ENCODE data around the gene CES2. TPM values are rescaled to one million over a fixed set of nuclear protein-coding genes. Genes with fewer than 3 reads are reported as not detected.

Gene CES2
- polyA plus RNA-seq, 4 donors = 39.8 to 47.0 (median 42.7) TPM

- DNase-seq (ENCODE audit: low read depth in 4 of 4, low spot score in 3 of 4) = no peak
These were observed 17.0 kb upstream of the CES2 start for GRCh38 chr16:66918355-66918754.

DNA sequence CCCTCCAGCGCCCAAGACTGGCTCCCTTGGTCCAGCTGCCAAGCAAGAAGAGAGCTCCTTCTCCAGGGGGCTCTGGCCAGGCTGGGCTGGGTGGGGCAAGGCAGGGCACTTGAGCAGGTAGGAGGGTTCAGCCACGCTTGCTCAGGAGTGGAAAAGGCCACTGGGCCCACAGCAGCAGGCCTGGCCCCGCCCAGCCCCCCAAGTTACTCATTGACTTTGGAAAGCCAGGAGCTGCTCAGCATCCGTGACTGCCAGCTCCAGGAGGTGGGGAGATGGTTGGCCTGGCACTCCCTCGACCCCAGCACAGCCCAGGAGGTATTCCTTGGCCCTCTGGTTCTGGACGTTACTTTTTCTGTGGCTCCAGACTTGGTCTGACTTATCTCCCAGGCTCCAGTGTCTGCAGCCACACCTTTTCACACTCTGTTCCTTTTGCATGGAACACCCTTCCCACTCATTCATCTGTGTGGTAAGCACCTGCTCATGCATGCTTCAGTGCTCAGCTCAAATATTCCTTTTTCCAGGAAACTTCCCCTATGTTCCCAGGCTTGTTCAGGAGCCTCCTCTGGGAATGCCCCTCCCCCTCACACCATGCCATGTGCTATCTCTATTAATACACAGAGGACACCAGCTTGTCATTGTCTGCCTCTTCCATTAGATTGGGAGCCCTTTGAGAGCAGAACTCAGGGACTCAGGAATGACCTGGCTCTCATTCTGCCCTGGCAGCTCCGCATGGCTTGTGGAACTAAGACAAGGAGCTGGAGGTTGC is 16.3 kb upstream of the CES2 start, which contains the start of gene CDH16:
TSS of gene CDH16 (minus strand) at position 83 of the 766 bp plus-strand sequence. CDS start 820 bp downstream, outside the sequence.
- peak in 2 of 4 donors; percentile 70 to 72 for DNase-seq (ENCODE audit: low read depth in 4 of 4, low spot score in 3 of 4)

- no peak for DNase-seq (ENCODE audit: low read depth in 4 of 4, low spot score in 3 of 4)
These were observed 15.6 kb upstream of the CES2 start for GRCh38 chr16:66919569-66920298.

- DNase-seq (ENCODE audit: low read depth in 4 of 4, low spot score in 3 of 4) = no peak
These were observed 15.1 kb upstream of the CES2 start for GRCh38 chr16:66920299-66920590.

DNA sequence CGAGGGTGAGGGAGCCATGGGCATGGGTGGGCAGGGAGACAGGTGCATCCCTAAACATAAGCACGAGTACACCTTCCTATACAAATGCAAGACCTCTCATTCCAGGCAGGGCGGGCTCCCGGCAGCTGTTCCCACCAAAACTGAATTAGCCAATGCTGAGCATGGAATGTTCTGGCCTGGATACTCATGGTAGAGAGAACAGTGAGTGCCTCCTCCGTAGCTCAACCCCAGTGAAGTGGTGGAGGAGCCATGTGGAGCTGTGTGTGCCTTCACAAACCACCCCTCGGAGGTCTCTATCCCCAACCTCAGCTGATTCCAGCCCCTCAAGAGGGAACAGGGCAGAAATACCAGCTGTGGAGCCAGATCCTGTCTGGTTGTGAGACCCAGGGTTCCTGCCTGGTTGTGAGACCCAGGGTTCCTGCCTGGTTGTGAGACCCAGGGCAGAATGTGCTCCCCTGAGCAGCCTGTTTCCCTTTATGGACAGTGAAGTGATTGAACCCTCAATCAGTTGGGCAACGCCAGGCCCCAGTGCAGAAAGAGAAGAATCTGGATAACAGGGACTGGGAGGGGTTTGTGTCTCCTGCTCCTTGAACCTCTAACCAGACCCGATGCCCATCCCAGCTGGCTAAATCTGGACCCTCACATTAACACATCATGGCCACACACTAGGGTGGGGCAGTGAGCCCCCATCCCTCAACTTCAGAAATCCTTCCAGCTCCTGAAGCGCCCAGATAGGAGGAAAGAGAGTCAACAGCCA is 14.2 kb upstream of the CES2 start:
- no peak for DNase-seq (ENCODE audit: low read depth in 4 of 4, low spot score in 3 of 4)

GRCh38 chr16:66921729-66922450 is 13.4 kb upstream of the CES2 start:
- DNase-seq (ENCODE audit: low read depth in 4 of 4, low spot score in 3 of 4) = no peak

DNA sequence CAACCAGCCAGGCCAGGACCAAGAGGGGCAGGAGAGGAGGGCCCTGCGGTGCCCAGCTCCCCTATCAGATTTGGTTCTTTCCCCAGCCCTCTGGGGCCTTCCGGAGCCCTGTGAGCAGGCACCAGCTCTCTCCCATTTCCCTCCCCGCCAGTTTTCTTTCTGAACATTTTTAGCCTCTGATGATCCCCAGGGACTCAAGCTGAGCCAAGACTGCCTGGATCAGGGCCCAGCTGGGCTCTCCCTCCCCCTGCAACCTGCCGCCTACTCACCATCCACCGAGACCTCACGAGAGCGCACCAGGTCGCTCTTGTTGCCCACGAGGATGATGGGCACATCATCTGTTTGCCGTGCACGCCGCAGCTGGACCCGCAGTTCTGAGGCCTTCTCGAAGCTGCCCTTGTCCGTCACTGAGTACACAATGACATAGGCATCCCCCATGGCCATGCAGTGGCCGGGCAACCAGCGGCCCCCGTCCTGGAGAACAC is 12.0 kb upstream of the CES2 start:
- no peak for DNase-seq (ENCODE audit: low read depth in 4 of 4, low spot score in 3 of 4)

DNA sequence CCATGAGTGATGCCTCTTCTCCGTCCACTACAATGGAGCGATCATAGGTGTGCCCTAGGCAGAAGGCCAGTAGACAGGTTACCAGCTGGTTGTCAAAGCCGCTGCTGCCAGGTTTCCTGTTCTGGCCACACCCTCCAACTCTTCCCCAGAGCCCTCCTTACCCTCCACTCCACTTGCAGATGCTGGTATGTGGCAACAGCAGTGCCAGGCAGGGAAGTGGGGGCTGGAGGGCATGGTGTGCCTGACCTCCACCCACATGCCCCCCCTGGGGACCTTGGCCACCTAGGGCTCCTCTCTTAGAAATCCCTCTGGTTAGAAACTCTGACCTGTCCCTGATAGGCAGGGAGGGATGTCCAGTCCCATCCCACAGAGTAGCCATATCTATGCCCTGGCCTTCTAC is 11.4 kb upstream of the CES2 start:
- DNase-seq (ENCODE audit: low read depth in 4 of 4, low spot score in 3 of 4) = no peak

- no peak for DNase-seq (ENCODE audit: low read depth in 4 of 4, low spot score in 3 of 4)
These were observed 10.6 kb upstream of the CES2 start for GRCh38 chr16:66924527-66925321.

GRCh38 chr16:66925322-66925840 is 9.9 kb upstream of the CES2 start, which contains the start of gene RRAD:
Gene RRAD (minus strand): TSS chr16:66925535. CDS start chr16:66925179, 356 bp downstream.
- DNase-seq (ENCODE audit: low read depth in 4 of 4, low spot score in 3 of 4) = no peak

GRCh38 chr16:66926171-66926947 is 9.0 kb upstream of the CES2 start:
- no peak for DNase-seq (ENCODE audit: low read depth in 4 of 4, low spot score in 3 of 4)

DNA sequence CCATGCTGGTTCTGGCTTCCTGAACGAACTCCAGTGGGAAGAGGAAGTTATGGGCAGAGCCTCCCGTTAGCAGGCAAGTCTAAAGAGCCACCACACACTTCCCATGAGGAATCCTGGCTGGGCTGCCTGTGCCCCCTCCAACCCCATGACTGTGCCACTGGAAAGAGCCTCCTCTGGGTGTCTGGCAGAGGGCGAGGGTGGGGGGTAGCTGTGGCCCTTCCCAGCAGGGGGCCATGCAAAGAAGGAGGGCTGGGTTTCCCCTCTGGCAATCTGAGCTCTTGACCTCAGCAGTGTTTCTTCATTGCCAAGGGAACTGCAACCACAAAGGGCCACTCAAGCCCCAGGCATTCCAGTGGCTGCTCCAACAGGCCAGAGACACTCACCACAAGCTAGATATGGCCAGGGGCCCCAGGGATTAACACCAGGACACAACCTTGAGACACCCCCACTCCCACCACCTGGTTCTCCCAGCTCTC is 8.3 kb upstream of the CES2 start:
- no peak for DNase-seq (ENCODE audit: low read depth in 4 of 4, low spot score in 3 of 4)

DNA sequence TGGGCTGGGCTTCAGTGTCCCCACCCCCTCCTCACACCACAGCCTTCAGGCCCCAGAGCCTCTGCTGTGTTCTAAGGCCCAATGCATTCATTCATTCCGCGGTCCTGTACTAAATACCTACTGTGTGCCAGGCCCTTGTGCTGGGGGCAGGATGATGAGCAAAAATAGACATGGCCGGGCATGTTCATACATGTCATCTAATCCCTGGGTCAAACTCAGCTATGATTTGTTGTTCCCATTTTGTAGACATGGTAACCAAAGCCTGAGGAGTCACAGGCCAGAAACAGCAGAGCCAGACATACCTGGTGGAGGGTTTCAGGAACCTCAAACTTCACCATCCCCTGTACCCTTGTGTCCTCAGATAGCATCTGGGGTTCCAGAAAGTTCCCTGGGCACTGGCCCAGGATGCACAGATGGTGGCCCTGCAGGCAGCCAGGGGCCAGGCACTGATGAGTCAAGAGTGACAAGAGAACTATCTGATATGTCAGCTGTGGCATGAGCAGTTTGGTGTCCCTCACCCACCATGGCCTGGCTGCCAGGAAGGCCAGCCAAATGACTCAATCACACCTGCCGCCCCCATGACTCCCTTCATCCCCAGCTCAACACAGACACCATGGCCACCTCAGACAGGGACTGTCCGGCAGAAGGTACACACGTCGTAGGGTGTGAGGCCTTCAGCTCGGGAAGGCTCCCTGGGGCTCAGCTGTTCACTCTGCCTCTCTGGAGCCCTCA is 7.2 kb upstream of the CES2 start:
- no peak for DNase-seq (ENCODE audit: low read depth in 4 of 4, low spot score in 3 of 4)

GRCh38 chr16:66928702-66929388 is 6.5 kb upstream of the CES2 start:
- no peak for DNase-seq (ENCODE audit: low read depth in 4 of 4, low spot score in 3 of 4)

GRCh38 chr16:66930189-66930588 is 5.1 kb upstream of the CES2 start:
- no peak for DNase-seq (ENCODE audit: low read depth in 4 of 4, low spot score in 3 of 4)

DNA sequence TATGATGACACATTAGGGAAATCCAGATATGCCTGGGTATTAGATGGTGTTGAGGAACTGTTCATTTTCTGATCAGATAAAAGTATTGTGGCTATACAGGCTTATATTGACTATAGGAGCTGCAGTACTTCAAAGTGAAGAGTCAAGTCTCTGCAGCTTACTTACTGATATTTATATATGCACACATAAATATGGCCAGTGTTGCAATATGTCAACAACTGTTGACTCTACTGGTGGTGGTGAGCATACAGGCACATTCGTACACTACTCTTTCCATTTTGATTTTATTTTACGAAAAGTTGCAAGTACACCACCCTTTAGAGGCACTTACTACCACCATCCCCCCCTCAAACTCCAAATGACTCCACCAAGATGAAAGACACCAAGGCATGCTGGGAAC is 3.7 kb upstream of the CES2 start:
- DNase-seq (ENCODE audit: low read depth in 4 of 4, low spot score in 3 of 4) = no peak

GRCh38 chr16:66932076-66932475 is 3.2 kb upstream of the CES2 start:
- DNase-seq (ENCODE audit: low read depth in 4 of 4, low spot score in 3 of 4) = no peak
